Measurements from ENCODE around the gene MECP2.

Gene MECP2

GRCh38 chrX:154115750-154116149 is 18.2 kb upstream of the MECP2 start:
- DNase-seq (ENCODE audit: low read depth) = no peak

- DNase-seq (ENCODE audit: low read depth) = no peak
Measured at GRCh38 chrX:154115071-154115470, 17.6 kb upstream of the MECP2 start.

- no peak for DNase-seq (ENCODE audit: low read depth)
Measured at GRCh38 chrX:154114652-154115051, 17.1 kb upstream of the MECP2 start.

DNA sequence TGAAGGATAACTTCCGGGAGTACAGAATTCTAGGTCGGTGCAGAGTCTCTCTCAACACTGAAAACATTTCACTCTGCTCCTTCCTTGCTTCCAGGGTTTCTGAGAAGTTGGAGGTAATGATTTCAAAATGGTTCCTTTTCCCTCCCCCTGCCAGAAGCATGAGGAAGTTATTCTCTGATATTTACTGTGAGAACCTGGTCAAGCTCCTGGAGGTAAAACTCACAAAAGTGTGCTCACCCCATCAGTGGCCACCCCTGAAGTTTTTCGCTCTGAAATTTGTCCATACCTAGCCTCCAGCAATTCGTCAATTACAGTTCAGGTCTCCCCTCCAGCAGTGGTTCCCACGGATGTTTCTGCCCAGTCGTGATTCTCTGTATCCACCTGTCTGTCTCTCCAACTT is 16.2 kb upstream of the MECP2 start:
- no peak for DNase-seq (ENCODE audit: low read depth)

DNA sequence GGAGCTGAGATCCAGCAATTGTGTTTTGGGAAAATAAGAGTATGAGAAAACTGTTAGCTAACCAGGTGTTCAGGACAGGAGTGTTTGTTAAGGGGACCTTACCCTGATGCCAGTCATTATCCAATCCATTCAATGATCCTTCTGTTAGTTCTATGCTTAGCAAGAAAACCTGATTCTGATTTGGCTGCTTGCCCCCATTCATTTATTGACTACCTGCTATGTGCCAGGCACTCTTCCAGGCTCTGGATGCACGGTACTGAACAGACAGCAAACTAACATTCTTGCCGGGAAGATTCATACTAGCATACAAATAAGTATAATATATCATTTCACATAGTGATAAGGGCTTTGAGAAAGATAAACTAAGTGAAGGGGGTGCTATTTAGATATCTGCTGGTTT is 1.0 kb upstream of the MECP2 start:
- no peak for DNase-seq (ENCODE audit: low read depth)

DNA sequence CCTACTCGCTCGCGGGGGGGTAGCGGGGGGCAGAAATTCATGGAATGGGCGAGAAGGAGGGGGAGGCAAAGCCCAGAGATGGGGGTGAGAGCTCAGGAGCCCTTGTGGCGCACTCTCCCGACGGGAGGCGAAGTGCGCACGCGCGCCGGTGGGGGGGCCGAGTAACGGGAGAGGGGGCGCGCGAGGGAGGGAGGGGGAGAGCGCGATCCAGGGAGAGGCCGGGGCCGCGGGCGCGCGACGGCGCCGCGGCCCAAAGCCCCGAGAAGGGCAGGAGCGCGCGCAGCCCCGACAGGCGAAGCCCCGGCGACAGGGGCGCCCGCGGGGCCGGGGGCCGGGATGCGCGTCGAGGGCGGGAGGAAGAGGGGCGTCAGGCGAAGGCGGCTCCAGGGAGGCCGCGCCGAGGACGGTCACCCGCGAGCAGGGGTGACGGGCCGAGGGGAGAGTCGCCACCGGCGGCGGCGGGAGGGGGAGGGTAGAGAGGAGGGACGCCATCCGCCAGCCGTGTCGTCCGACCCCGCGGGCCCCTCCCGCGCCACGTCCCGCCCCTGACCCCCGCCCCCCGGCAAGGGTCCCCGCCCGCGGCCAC is 421 bp downstream of the MECP2 start:
- peak; percentile 50 for DNase-seq (ENCODE audit: low read depth)

GRCh38 chrX:154096140-154097002 is 1.1 kb downstream of the MECP2 start:
- no peak for DNase-seq (ENCODE audit: low read depth)

- DNase-seq (ENCODE audit: low read depth) = no peak
Measured at GRCh38 chrX:154094833-154095232, 2.7 kb downstream of the MECP2 start.

DNA sequence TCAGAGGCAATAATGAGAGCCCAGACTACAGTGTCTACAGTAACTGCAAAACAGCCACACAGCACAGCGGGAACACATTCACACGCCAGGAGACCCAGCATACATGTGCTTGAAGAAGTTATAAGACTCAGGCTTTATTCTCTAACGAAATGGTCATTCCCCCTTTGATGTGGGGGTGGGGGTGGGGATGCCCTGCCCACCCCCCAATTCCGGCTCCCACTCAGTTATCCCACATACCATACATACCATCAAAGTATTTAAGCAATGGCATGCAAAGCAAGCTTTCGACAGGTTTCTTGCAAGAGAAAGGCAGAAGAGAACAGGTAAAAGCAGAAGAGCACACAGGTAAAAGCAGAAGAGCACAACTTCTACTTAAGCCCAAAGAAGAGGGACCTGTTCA is 3.6 kb downstream of the MECP2 start:
- DNase-seq (ENCODE audit: low read depth) = no peak

GRCh38 chrX:154092371-154092770 is 5.1 kb downstream of the MECP2 start:
- no peak for DNase-seq (ENCODE audit: low read depth)

- no peak for DNase-seq (ENCODE audit: low read depth)
Measured at GRCh38 chrX:154091678-154092077, 5.8 kb downstream of the MECP2 start.

DNA sequence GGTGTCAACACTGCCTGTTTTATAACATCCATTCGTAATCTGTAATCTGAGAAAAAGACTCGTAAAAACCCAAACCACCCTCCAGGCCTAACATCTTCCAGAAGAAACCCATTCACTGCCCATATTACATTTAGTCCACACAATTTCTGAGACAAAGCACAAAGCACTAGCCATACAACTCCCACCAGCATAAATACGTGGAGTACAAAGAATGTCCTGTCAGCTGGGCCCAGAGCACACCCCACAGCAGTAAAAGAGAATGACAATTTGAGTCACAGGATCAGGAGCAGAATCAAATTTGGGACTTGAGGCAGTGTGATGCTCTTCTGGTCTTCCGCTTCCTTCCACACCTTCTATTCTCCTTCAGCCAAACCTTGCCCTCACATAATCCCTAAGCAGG is 6.8 kb downstream of the MECP2 start:
- no peak for DNase-seq (ENCODE audit: low read depth)

- no peak for DNase-seq (ENCODE audit: low read depth)
Measured at GRCh38 chrX:154084449-154085300, 12.8 kb downstream of the MECP2 start.

GRCh38 chrX:154083126-154083517 is 14.4 kb downstream of the MECP2 start:
- no peak for DNase-seq (ENCODE audit: low read depth)

GRCh38 chrX:154082396-154083125 is 15.0 kb downstream of the MECP2 start:
- DNase-seq (ENCODE audit: low read depth) = no peak

- DNase-seq (ENCODE audit: low read depth) = no peak
Measured at GRCh38 chrX:154077101-154077500, 20.4 kb downstream of the MECP2 start.

DNA sequence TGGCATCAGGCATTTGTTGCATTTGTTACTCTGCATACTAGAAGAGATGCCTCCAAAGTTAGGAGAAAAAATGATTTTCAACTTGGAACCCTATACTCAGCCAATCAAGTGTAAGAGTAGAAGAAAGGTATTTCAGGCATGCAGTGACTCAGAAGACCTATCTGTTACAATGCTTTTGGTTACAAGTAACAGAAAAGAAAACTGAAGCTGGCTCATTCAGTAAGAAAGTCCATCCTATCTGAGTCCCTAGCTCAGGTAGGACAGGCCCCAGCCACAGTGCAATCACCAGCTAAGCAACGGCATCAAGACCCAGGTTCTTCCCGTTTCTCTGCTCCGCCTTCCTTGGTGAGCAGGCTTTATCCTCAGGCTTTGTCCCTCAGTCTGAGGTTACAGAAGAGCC is 23.3 kb downstream of the MECP2 start:
- no peak for DNase-seq (ENCODE audit: low read depth)

DNA sequence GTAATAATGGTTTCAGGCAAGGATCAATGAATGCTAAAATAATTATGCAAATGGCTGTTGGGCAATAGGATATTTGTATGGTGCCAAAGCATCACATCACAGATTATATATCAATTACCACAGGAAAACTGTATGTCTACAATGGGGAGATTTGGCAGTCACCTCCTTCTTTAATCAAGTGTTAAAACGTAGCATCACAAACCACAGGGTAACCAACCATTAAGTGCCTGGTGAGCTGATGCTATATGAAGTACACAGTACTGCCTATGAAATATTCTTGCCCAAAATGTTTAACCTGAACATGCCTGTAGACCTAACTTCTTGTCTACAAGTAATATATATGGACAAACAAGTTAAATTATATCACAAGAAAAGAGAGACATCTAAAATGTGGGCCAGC is 25.3 kb downstream of the MECP2 start:
- DNase-seq (ENCODE audit: low read depth) = no peak

GRCh38 chrX:154068560-154068959 is 29.0 kb downstream of the MECP2 start:
- no peak for DNase-seq (ENCODE audit: low read depth)

- no peak for DNase-seq (ENCODE audit: low read depth)
Measured at GRCh38 chrX:154064637-154065435, 32.7 kb downstream of the MECP2 start.

DNA sequence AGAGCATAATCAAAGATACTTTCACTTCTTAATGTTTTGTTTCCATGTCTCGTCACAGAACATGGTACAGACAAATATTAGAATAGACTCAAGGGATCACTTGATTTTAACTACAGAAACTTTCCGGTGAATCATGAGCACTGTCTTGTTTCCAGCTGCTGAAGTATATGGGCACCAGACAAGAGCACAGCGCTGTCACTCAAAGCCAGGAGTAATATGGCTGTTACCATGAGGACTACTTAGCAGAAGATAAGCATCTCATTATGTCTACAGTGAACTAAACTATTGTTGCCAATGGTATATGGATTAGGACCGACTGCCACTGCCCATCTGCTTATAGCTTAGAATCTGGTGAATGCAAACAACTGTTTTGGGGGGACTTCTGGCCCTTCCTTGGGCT is 34.3 kb downstream of the MECP2 start:
- DNase-seq (ENCODE audit: low read depth) = no peak
